GM12865 (cell line): ENCODE data around the gene SP3.

Experiments
- DNase-seq: peaks from one replicate; pipeline ENCODE4 v3.0.0; 2010; ENCODE audit warnings: low read depth
- H3K4me3 ChIP-seq: 2 replicates; pipeline ENCODE4 v1.5.1; 2011; ENCODE audit warnings: mild to moderate bottlenecking, low read depth, low read length, control low read depth
- CTCF ChIP-seq: IDR thresholded peaks from 2 replicates; pipeline ENCODE4 v1.5.1; 2011; ENCODE audit warnings: low read length, control low read depth, low read depth, inconsistent platforms; ENCODE audit not compliant: insufficient read depth; ENCODE audit errors: missing control alignments

SP3 gene

GRCh38 chr2:173959358-173959884 lies 5.8 kb downstream of the SP3 start:
- H3K4me3 ChIP-seq = no peak overlapping the region
- no peak for DNase-seq
- no peak for TF ChIP-seq CTCF

GRCh38 chr2:173958198-173958846 lies 6.9 kb downstream of the SP3 start:
- TF ChIP-seq CTCF = no peak
- H3K4me3 ChIP-seq = no peak overlapping the region
- DNase-seq = no peak

GRCh38 chr2:173957517-173957916 lies 7.7 kb downstream of the SP3 start:
- no peak overlapping the region for H3K4me3 ChIP-seq
- no peak for TF ChIP-seq CTCF
- DNase-seq = no peak

- no peak for TF ChIP-seq CTCF
- DNase-seq = no peak
- H3K4me3 ChIP-seq = no peak overlapping the region
Observed at GRCh38 chr2:173956454-173956853, 8.7 kb downstream of the SP3 start.

GRCh38 chr2:173955867-173956266 lies 9.3 kb downstream of the SP3 start:
- no peak for DNase-seq
- TF ChIP-seq CTCF = no peak
- H3K4me3 ChIP-seq = no peak overlapping the region

- no peak overlapping the region for H3K4me3 ChIP-seq
- no peak for TF ChIP-seq CTCF
- DNase-seq = no peak
Observed at GRCh38 chr2:173955004-173955403, 10.2 kb downstream of the SP3 start.

GRCh38 chr2:173953047-173953424 lies 12.1 kb downstream of the SP3 start:
- H3K4me3 ChIP-seq = no peak overlapping the region
- TF ChIP-seq CTCF = no peak
- DNase-seq = no peak
